Mesenteric fat pad (tissue), 1 donor: ENCODE data around the gene CTDNEP1. TPM values are rescaled to one million over a fixed set of nuclear protein-coding genes. Genes with fewer than 3 reads are reported as not detected.
A peak's percentile ranks its signal among the peaks of the same experiment; 100 is the strongest.

Experiments
- DNase-seq: peaks from one replicate; pipeline ENCODE4 v3.0.0-alpha.2; 2020; ENCODE audit warnings: low spot score
- total RNA-seq: library from RNA; stranded (reverse); fragmentation: NEBNext Ultra II Directional; extraction: Animal tissue kit (Norgen Biotek cat#: 25700); gene quantifications from one replicate; pipeline ENCODE4 v1.2.1, GENCODE V29; 2021
- donor health status: DM: yes; HTN: yes; CAD: no.

Gene CTDNEP1
- total RNA-seq, 1 donor from 2014 or later, result 120 TPM

DNA sequence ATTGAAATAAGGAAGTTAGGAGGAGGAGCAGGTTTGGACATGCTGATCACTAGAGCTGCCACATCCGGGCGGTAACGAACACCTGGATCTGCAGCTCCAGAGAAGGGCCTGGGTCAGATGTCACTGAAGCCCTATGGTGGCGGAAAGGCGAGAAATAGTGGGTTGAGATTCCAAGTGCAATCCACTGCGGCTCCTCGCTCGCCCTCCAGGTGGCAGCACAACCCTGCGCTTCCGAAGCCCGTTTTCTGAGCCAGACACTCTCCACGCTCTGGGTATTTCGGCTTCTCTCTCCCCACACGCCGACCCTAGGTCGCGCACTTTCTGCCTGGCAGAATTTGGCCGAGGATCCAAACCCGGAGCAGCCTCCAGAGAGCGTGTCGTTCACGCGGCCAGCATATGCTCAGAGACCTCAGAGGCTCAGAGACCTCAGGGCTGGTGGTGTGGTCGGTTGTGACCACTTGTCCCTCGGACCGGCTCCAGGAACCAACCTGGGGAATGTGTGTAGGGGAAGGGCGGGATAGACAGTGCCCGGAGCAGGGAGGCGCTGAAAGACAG, 29.1 kb upstream of the CTDNEP1 start:
- no peak for DNase-seq

DNA sequence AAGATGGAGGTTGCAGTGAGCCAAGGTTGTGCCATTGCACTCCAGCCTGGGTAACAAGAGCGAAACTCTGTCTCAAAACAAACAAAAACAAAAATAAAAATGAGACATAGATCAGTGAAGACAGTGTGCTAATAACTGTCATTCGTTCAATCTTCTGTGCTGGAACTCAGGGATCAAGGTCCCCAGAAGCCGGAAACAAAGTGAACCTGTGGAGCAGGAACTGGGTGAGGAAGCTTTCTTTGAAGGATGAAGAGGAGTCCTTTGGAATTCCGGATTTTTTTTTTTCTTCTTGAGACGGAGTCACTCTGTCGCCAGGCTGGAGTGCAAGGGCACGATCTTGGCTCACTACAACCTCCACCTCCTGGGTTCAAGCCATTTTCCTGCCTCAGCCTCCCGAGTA, 27.9 kb upstream of the CTDNEP1 start:
- DNase-seq, result no peak

DNA sequence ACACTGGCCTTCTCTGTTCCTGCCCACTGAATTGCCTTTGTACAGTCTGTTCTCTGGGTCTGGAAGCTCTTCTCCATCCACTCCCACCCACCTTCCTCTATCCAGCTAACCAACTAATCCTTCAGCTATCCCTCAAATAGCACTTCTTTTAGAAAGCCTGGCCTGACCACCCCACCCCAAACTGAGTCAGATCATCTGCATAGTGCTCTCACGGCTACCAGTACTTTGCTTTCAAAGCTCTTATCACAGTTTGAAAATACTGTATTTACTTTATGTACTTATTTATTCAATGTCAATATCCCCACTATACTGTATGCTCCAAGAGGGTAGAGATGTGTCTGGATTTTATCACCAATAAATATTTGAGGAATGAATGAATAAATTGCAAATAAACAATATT, 15.2 kb upstream of the CTDNEP1 start:
- DNase-seq, result no peak

DNA sequence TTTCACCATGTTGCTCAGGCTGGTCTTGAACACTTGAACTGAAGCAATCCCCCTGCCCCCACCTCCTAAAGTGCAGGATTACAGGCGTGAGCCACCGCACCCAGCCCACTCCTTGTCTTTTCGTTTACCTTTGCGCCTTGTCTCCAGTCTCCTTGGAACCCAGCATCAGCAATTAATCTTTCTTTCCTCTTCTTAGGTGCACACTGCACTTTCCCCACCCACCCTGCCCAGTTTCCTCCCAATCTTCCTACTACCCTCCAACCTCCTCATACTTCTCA, 12.2 kb upstream of the CTDNEP1 start:
- no peak for DNase-seq

DNA sequence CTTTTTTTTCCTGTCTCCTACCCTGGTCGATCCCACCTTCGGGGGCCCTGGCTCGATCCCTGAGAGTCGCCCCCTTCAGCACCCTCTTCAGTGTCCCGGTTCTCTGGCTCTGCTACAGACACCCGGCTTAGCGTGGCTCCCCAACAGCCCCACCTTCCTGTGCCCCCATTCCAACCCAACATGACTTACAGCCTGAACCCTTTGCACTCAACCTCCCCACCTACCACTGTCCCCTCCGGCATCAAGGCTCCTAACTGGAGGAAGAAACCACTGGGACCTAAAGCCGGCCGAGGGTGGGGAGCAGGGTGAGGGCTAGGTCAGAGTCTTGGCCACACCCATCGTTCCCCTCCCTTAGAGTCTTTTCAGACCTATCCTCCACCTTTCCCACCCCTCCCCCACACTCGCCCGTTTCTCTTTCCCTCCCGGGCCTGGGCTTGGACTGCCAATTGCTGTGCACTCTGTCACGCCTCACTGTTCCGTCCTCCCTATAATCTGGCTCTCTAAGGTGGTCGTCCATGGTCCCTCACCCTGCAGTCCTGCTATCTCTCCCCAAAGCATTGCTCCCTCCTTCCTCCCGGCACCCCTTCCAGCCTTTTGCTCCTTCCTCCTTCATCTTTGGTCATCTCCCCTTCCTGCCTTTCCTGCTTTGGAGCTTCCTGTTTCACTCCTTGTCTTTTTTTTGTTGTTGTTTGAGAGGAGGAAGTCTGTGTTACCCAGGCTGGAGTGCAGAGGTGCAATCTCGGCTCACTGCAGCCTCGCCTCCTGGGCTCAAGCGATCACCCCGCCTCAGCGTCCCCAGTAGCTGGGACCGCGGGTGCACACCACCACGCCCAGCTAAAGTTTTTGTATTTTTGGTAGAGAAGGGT, 11.6 kb upstream of the CTDNEP1 start:
- no peak for DNase-seq

DNA sequence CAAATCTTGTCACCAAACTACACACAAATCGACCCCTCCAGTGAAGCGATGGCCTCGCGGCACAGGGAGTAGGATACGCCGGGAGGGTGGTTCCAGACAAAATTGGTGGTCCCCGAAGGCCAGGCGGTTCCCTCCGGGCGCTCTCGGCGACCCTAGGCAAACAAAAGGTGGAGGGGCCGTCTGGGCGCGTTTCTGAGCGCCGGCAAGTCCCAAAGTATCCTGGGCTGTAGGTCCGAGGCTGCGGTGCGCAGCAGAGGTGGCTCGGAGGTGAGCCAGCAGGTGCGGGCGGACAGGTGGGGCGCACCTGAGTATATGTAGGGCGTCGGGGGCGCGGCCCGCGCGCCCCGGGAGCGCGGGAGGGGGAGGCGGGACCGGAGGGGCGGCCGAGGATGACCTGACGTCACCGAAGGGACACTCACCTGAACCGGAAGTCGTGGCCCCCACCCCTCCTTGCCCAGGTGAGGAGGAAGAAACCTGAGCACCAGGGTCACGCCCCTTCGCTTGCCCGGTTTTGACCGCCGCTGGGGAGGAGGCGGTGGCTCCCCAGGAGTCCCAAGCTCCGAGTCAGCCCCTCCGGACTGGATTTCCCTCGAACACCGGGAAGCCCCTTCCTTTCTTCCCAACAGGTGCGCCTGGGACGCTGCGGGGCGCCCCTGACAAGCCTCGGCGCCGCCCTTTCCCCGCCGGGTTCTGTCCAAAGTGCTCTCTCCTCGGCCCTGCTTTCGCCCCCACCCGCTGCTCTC, 10.8 kb upstream of the CTDNEP1 start, which contains the start of gene CLDN7:
Gene CLDN7 (minus strand): TSS at position 287 of the 743 bp plus-strand sequence. CDS start 435 bp downstream, outside the sequence.
- no peak for DNase-seq

DNA sequence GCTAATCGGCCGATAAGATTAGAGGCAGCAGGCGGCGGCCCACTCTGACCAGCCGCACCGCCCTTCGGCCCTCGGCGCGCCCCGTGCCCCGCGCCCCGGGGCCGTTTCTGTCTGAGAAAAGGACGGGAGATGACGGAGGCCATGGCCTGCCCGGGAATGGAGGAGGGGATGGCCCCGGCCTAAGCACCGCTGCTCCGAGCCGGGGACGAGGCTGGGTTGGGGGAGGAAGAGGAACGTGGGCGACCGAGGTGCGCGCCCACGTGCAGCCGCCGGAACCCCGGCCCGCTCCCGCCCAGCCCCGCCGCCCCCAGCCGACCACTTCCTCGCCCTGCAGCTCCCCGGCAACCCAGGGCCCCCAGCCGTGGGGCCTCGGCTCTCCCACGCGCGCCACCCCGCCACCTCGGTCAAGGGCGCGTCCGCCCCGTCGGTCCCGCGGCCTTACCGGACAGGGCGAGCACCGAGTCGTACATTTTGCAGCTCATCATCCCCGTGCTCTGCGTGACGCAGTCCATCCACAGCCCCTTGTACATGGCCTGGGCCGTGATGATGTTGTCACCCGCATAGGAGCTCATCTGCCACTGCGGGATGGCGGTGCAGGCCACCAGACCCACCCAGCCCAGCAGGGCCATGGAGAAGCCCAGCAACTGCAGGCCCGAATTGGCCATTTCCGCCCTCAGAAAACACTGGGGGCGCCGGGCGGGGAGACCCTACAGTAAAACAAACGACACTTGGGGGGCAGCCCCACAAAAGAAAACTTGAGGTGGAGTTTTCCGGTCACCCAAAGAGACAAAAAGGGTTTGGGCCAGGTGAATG, 10.1 kb upstream of the CTDNEP1 start:
- DNase-seq, result no peak

DNA sequence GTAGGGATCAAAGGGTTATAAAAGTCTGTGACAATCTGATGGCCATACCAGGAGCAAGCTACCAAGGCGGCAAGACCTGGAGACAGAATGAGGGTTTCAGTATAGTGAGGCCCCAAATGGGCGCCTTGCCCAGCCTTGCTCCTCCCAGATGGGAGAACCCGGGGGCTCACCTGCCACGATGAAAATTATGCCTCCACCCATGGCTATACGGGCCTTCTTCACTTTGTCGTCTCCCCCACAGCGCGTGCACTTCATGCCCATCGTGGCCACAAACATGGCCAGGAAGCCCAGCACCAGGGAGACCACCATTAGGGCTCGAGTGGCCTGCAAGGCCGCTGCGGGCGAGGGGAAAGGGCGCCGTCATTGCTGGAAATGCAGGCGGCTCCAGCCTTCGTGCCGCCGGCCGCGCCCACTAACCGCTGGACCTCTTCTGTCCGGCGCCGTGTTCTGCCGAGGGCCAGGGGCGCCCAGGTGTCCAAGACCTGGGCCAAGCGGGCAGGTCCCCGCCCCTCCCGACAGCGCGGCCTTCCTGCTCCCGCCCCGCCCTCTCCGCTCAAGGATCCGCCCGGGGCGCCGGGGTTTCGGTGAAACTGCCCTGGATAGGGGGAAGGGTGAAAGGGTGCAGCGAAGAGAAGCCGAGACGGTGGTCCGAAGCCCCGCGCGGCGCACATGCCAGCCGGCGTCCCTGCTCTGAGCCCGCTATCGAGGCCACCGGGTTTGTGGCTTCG, 9.3 kb upstream of the CTDNEP1 start:
- no peak for DNase-seq

DNA sequence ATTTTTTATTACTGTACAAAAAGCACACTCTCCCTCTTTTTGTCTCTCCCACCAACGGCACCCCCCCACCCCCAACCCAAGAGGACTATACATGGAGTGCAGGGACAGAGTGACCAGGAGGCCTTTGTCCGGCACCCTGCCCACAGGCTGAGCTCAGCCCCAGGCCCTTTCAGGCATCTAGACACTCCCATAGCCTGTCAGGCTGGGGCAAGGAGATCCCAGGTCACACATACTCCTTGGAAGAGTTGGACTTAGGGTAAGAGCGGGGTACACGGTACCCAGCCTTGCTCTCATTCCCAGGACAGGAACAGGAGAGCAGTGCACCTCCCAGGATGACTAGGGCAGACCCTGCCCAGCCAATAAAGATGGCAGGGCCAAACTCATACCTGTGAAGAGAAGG, 8.6 kb upstream of the CTDNEP1 start:
- DNase-seq, result no peak

DNA sequence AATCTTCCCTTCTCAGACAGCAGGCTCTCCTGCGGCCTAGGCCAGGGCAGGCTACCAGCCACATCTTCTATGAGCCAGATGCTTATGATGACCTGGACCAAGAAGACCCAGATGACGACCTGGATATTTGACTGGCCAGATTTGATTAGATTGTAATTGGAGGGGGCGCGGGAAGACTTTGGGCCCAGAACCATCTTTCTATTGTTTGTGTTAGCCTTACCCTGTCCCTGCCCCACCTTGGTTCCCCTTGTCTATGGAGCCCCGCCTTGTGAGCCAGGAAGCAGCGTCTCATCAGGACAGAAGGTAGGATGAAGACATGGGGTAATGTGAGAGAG, 8.0 kb upstream of the CTDNEP1 start:
- DNase-seq, result no peak

DNA sequence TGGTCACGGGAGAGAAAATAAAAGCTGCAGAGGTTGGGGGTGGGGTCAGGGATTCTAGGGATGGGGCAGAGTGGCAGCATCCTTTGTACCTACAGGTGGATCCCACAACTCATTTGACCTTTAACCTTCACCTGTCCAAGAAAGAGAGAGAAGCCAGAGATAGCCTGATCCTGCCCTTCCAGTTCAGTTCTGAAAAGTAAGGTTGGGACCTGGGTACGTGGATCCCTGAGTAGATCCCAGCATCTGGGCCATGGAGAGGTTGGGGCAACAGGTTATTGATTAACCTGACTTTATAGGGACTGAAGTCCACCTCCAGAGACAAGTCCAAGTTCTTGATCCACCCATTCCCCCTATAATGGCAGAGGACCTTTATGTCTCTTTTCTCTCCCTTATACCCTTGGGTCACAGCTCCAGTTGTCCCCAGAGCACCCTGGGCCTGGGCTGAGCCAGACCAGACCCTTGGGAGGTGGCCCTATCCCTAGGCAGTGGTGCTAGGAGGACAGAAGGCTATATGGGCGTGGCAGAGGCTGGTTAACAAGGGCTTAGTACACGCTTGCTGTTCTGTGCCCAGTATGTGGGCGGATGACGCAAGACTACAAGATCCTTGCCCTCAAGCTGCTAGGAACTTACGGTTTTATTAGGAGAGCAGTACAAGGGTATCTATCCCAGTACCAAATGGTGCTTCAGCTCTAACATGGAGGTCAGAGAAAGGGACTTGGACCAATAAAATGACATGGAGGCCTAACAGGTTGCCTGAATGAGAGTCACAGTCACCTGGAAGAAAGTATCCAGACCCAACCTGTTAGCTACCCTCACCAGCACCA, 7.4 kb upstream of the CTDNEP1 start:
- no peak for DNase-seq

DNA sequence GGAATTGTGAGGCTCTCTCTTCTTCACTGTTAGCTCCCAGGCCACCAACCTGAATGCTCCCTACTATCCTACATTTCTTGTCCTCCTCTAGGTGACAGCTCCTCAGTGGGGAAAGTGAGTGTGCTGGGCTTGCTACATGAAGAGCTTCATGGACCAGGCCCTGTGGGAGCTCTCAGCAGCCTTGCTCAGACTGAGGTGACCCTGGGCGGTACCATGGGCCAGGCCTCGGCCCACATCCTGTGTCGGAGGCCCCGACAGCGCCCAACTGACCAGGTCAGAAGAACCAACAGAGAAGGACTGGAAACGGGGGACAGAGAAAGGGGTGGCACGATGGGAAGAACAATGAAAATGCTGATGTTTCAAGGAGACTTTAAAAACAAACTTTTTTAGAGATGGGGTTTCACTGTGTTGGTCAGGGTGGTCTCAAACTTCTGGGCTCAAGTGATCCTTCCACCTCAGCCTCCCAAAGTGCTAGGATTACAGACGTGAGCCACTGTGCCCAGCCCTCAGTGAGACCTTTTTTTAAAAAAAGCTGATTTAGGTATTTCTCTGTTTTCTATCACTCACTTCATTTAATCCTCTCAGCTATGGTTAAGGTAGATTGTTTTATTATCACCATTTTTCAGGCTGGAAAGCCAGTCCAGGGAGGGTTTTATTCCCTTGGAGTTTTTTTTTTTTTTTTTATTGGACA, 5.4 kb upstream of the CTDNEP1 start:
- DNase-seq, result no peak

DNA sequence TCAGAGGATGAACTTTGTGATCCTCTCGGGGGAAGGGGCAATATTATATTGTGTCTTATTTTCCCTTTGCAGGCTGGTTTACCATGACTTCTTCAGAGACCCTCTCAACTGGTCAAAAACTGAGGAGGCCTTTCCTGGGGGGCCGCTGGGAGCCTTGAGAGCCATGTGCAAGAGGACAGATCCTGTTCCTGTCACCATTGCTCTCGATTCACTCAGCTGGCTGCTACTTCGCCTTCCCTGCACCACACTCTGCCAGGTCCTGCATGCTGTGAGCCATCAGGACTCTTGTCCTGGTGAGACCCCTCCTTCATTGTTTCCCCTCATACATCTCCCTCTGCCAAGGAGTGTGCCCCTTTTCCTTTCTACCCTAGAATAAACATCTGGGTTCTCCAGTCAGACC, 3.0 kb upstream of the CTDNEP1 start:
- DNase-seq, result no peak

DNA sequence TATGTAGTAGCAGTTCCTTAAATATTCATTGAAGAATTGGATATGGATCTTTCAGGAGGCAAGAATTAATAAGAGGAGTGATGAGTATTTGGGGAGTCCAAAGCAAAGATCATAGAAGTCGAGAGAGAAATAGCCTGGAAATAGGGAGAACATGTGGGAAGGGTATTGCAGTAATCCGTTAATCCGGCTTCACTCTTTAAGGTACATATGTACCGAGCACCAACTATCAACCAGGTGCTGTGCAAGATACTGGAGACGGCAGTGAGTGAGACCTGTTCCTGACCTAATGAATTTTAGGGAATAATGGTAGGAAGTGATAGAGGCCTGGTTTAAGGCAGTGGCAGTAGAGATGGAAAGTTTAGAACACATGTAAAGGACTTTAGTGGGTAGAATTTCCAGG, 1.5 kb upstream of the CTDNEP1 start:
- no peak for DNase-seq

DNA sequence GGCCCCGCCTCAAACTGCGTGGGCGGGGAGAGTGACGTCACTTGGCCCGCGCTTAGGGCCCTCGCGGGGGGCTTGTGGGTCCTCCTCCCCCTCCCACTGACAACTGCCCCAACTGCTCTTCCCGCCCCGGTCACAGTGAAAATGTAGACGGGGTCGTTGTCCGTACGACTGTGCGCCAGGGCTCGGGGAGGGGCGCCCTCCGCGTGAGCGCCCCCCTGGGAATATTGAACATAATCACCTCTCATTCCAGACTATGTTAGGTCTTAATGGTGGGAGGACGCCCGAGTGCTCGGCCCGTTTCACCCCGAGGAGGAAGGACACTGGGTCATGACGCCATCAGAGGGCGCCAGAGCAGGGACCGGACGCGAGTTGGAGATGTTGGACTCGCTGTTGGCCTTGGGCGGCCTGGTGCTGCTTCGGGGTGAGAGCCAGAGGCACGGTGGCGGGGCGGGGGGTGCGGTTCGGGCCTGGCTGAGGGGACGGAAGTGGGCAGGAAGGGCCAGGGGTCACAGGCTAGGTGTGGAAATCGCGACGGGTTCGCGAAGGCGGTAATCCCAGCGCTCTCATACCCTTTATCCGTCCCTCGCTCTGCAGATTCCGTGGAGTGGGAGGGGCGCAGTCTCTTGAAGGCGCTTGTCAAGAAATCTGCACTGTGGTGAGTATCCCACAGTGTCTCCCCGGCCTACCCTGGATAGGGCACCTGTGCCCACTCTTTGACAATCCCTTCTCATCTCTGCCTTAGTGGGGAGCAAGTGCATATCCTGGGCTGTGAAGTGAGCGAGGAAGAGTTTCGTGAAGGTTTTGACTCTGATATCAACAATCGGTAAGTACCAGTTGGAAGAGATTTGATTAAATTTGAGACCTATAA, 876 bp upstream of the CTDNEP1 start, which contains the start of gene ELP5:
Gene ELP5 (plus strand): TSS at position 40 of the 868 bp plus-strand sequence. CDS start 336 bp downstream, at position 376.
- peak; percentile 97 for DNase-seq

DNA sequence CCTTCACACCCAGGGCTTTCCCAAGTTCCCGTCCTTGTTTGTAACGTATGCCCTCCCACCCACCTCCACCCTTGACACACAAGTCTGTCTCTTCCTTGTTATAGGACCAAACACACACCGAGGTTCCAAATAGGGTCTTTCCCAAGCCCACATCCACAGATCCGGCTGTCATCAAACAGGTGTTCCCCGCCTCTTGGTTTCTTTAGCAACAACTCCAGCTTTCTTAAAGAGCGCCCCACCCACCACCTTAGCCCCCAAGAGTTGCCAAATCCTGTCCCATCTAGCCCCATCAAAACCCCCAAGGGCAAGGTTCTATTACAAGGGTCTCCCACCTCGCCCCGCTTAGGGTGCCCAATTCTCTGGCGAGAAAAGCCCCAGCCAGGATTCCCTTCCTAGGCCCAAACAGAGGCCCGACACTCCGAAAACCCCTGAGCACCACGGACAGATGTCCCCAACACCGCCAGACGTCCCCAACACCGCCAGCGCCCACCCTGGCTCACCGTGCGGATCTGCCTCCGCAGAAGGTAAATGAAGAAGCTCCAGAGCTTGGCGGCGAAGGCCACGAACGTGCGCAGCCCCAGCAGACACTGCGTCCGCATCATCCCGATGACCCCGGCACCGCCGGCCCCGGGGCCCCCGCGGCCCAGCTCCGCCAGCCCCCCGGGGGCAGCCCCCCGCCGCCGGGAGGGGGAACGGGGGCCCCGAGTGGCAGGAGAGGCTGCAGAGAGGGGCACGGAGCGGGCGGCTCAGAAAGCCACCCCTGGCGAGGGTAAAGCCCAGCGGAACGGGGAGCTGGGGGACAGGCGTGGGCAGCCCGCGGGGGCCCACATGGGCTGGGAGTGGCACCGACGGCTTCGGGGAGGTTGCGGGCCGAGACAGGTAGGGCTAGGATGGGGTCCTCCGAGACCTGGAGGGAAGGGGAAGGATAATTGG, 573 bp downstream of the CTDNEP1 start:
- DNase-seq, result no peak

DNA sequence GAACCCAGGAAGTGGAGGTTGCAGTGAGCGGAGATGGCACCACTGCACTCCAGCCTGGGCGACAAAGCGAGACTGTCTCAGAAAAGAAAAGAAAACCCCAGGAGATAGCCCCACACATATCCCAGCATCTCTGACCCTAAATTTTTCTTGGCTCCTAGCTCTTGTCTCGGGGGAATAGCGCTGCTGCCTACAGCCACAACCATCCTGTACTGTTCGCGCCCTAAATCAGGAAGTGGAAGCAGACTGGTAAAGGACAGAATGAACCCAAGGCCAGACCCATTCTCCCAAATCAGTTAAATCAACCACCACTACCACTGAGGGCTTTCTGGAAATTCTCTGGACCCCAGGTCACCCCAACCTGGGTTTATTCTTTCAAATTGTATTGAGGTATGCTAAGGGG, 1.7 kb downstream of the CTDNEP1 start:
- no peak for DNase-seq
